Mesodermal cell (in vitro differentiated cells): ENCODE data around the gene LPIN1.
A peak's percentile ranks its signal among the peaks of the same experiment; 100 is the strongest.

Experiments
- H3K27ac ChIP-seq: 2 replicates; pipeline ENCODE4 v1.7.0; 2013; ENCODE audit warnings: mild to moderate bottlenecking, low read depth, low read length, moderate library complexity; ENCODE audit not compliant: severe bottlenecking
- H3K36me3 ChIP-seq: 2 replicates; pipeline ENCODE4 v1.7.1; 2013; ENCODE audit warnings: mild to moderate bottlenecking, low read length, moderate library complexity; ENCODE audit not compliant: control insufficient read depth, insufficient read depth
- H3K4me1 ChIP-seq: one replicate; pipeline ENCODE4 v1.7.1; 2013; ENCODE audit warnings: mild to moderate bottlenecking, low read length; ENCODE audit not compliant: insufficient read depth, control insufficient read depth, poor library complexity, severe bottlenecking
- H3K4me3 ChIP-seq: 2 replicates; pipeline ENCODE4 v1.7.0; 2013; ENCODE audit warnings: low read length, control low read depth, mild to moderate bottlenecking; ENCODE audit not compliant: insufficient read depth, poor library complexity, severe bottlenecking; ENCODE audit errors: extremely low read depth
- H3K9me3 ChIP-seq: 2 replicates; pipeline ENCODE4 v1.7.1; 2013; ENCODE audit warnings: mild to moderate bottlenecking, low read length, moderate library complexity; ENCODE audit not compliant: control insufficient read depth
- WGBS, 2 experiments: methylation state at CpG; one replicate each; pipeline ENCODE4 v1.1.5; 2013; ENCODE audit warnings: missing lambda C conversion rate in 2 of 2; ENCODE audit not compliant: insufficient coverage in 2 of 2; 5-methylcytosine and 5-hydroxymethylcytosine counted together

The LPIN1 gene

DNA sequence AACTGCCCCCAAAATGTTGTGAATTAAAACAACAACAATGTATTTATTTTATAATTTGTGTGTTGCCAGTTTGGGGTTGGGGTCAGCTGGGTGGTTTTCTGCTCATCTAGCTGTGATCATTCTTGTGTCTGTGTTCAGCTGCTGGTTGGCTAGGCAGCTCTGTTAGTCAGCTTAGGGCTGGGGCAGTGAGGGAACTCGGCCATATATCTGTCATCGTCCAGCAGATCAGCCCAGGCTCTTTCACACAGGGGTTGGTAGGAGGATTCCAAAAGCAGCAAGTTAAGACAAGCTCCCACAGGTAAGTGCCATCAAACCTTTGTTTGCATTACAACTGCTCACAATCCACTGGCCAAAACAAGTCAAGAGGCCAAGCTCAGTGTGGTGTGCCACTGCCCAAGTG, 121.5 kb downstream of the LPIN1 start:
- WGBS, 2 experiments, result 93% methylated on average over 2 of the region's 2 CpGs; no CpG with 5 or more reads in 1 of the 2 experiments

GRCh38 chr2:11869391-11869991, 123.1 kb downstream of the LPIN1 start:
- peaks cover 4% of the 10 kb centered on the region for H3K9me3 ChIP-seq
- H3K36me3 ChIP-seq, result no peaks in the 10 kb centered on the region
- H3K4me1 ChIP-seq, result peaks cover 14% of the 10 kb centered on the region
- H3K4me3 ChIP-seq, result no peak overlapping the region
- peak overlapping the region; percentile 2 for H3K27ac ChIP-seq
- WGBS, 2 experiments, result 89 to 92% methylated on average over 7 to 8 of the region's 8 CpGs

More for the DNA sequence above, 121.5 kb downstream of the LPIN1 start:
- no peaks in the 10 kb centered on the region for H3K36me3 ChIP-seq
- no peak overlapping the region for H3K27ac ChIP-seq
- no peak overlapping the region for H3K4me3 ChIP-seq
- peaks cover 19% of the 10 kb centered on the region for H3K4me1 ChIP-seq
- H3K9me3 ChIP-seq, result peaks cover 4% of the 10 kb centered on the region

GRCh38 chr2:11870064-11870463, 123.6 kb downstream of the LPIN1 start:
- Histone ChIP-seq H3K4me1 (peaks cover 13% of the 10 kb centered on the region), H3K27ac (peak overlapping the region; percentile 2), H3K9me3 (peaks cover 4% of the 10 kb centered on the region), H3K36me3 (no peaks in the 10 kb centered on the region), H3K4me3 (no peak overlapping the region)
- WGBS, 2 experiments, result 28 to 33% methylated on average over 2 of the region's 2 CpGs

DNA sequence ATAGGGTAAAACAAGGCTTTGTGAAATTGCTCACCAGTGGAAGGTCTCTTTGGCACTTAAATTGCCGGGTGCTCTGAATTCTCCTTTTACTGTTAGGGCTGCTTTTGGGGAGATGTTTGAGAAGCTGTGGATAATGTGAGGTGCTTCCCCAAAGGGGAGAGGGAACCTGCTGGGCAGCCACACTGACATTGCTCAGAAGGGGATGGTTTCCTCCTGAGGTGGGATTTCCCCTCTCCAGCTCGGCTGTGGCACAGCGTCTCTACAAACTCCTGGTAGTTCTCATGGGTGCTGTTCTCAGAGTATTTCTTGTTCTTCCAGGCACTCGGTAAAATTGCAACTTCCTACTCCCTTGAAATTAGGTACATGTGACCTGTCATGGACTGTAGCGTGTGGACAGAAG, 124.2 kb downstream of the LPIN1 start:
- 83 to 91% methylated on average over 2 to 4 of the region's 5 CpGs for WGBS, 2 experiments
- Histone ChIP-seq H3K36me3 (no peaks in the 10 kb centered on the region), H3K27ac (no peak overlapping the region), H3K9me3 (peaks cover 4% of the 10 kb centered on the region), H3K4me3 (no peak overlapping the region), H3K4me1 (peaks cover 13% of the 10 kb centered on the region)

DNA sequence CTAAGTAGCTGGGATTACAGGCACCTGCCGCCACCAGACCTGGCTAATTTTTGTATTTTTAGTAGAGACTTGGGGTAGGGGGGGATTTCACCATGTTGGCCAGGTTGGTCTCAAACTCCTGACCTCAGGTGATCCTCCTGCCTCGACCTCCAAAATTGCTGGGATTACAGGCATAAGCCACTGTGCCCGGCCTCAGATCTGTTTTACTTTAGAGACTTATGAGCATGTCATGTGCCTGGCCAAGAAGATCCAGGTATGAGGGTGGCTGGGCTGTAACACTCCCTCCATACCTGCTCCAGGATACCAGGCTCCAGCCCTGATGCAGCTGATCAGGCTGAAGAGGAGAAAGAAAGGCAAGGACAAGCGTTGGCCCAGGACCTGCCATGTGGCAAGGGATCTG, 125.0 kb downstream of the LPIN1 start:
- peaks cover 13% of the 10 kb centered on the region for H3K4me1 ChIP-seq
- H3K9me3 ChIP-seq, result peaks cover 4% of the 10 kb centered on the region
- no peaks in the 10 kb centered on the region for H3K36me3 ChIP-seq
- 80 to 96% methylated on average over 1 to 3 of the region's 4 CpGs for WGBS, 2 experiments
- no peak overlapping the region for H3K4me3 ChIP-seq
- no peak overlapping the region for H3K27ac ChIP-seq

DNA sequence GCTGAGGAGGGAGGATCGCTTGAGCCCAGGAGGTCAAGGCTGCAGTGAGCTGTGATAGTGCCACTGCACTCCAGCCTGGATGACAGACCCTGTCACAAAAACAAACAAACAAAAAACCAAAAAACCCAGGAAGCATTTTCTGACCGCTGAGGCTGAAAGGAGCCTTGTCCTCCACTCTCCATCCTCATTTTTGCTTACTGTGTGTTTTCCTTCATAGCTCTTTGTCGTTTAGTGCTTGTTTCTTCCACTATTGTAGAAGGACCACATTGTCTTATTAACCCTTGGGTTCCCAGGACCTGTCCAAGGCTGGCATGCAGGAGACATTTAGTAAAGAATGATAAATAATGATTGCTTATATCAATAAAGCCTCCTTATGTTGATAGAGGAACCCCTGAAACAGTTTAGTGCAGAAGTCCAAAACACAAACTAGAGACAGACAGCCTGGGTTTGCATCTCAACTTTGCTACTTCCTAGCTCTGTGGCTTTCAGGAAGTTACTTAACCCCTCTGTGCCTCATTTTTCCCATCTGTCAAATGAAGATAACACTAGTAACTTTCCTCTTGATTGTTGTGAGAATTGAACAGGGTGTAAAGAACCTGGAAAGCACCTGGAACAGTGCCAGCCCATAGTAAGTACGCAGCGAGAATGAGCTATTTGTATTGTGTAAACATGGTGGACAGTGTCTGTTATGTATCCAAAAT, 126.0 kb downstream of the LPIN1 start:
- H3K9me3 ChIP-seq, result peaks cover 4% of the 10 kb centered on the region
- no peak overlapping the region for H3K4me3 ChIP-seq
- peaks cover 13% of the 10 kb centered on the region for H3K4me1 ChIP-seq
- no peak overlapping the region for H3K27ac ChIP-seq
- 94 to 100% methylated on average over 3 to 4 of the region's 5 CpGs for WGBS, 2 experiments
- no peaks in the 10 kb centered on the region for H3K36me3 ChIP-seq

DNA sequence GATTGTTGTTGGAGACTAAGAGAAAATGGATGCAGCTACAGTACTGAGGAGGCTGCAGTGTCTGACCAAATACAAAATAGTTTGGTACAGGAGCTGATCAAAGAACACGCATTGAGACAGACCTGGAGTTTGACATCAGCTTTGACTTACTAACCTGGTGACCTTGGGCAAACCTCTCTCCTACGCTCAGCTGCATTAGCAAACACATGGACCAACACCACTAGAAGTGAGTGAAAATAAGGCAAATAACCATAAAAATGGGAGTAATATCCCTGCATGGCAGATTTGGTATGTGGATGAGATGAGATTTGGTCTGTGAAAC, 126.5 kb downstream of the LPIN1 start:
- H3K27ac ChIP-seq, result no peak overlapping the region
- H3K4me1 ChIP-seq, result peaks cover 13% of the 10 kb centered on the region
- peaks cover 3% of the 10 kb centered on the region for H3K9me3 ChIP-seq
- no peak overlapping the region for H3K4me3 ChIP-seq
- 67 to 89% methylated on average over 1 of the region's 2 CpGs for WGBS, 2 experiments
- H3K36me3 ChIP-seq, result no peaks in the 10 kb centered on the region

GRCh38 chr2:11873356-11874154, 127.1 kb downstream of the LPIN1 start:
- no peaks in the 10 kb centered on the region for H3K9me3 ChIP-seq
- no peak overlapping the region for H3K4me3 ChIP-seq
- no peak overlapping the region for H3K27ac ChIP-seq
- 97 to 98% methylated on average over 6 to 9 of the region's 11 CpGs for WGBS, 2 experiments
- no peaks in the 10 kb centered on the region for H3K36me3 ChIP-seq
- H3K4me1 ChIP-seq, result peaks cover 13% of the 10 kb centered on the region

GRCh38 chr2:11874861-11875260, 128.4 kb downstream of the LPIN1 start:
- Histone ChIP-seq H3K27ac (no peak overlapping the region), H3K36me3 (no peaks in the 10 kb centered on the region), H3K4me3 (no peak overlapping the region), H3K9me3 (no peaks in the 10 kb centered on the region), H3K4me1 (peaks cover 6% of the 10 kb centered on the region)
- no CpG with 5 or more reads among the region's 15 CpGs for WGBS, 2 experiments

- 66 to 76% methylated on average over 2 of the region's 2 CpGs for WGBS, 2 experiments
- no peak overlapping the region for H3K4me3 ChIP-seq
- H3K9me3 ChIP-seq, result no peaks in the 10 kb centered on the region
- H3K36me3 ChIP-seq, result no peaks in the 10 kb centered on the region
- no peak overlapping the region for H3K27ac ChIP-seq
- peaks cover 2% of the 10 kb centered on the region for H3K4me1 ChIP-seq
Measured at GRCh38 chr2:11875481-11875880, 129.0 kb downstream of the LPIN1 start.
